Measurements from ENCODE around the gene TMEM45A.
"Not testable (repeated sequence)": the region's sequence is repeated elsewhere in the genome, so short reads cannot be mapped to it uniquely, and the experiment has no call there.

Gene TMEM45A

DNA sequence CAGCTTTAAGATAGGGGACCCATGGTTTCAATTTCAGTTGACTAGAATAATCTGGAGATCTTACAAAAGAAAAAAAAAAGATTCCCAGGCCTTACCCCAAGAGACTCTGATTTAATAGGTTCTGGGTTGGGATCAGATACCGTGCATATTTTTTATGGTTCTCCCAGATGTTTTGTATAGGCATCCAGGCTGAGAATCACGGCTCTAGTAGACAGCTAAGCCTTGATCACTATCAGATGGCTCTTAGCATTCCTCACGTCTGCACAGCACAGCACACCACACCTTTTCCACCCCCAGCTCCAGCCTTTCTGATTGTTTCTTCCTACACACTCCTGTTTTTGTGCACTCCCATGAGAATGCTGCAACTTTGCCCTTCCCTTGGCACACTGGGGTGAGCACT lies 40.8 kb downstream of the TMEM45A start:
- DNase-seq (ENCODE audit: low read depth): no peak

DNA sequence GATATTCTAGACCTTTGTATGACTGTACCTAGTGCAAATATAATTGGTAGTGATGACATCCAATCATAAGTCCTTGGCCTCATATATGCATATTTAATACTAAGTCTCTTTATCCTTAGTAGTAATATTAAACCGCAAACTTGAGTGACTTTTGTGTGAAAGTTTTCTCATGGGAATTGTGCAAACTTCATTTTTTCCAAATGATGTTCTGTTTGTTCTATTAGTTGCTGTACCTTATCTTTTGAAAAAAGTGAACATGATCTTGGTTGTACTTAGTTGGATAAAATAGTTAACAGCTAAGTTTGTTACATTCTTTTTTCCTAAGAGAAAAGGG lies 43.2 kb downstream of the TMEM45A start:
- DNase-seq (ENCODE audit: low read depth): no peak

DNA sequence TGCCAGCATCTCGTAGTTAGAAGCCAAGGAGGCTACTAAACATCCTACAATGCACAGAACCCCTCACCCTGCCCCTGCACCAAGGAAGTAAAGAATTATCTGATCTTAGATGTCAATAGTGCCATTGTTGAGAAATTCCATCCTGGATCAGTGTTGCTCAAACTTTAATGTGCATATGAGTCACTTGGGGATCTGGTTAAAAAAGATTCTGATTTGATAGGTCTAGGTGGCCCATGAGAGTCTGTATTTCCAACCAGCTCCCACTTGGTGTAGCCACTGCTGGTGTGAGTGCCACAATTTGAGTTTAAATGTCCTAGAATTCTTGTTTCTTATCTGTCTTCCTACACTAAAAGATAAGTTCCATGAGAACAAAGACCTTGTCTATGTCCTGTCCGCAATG lies 43.7 kb downstream of the TMEM45A start:
- peak; percentile 42 for DNase-seq (ENCODE audit: low read depth)

DNA sequence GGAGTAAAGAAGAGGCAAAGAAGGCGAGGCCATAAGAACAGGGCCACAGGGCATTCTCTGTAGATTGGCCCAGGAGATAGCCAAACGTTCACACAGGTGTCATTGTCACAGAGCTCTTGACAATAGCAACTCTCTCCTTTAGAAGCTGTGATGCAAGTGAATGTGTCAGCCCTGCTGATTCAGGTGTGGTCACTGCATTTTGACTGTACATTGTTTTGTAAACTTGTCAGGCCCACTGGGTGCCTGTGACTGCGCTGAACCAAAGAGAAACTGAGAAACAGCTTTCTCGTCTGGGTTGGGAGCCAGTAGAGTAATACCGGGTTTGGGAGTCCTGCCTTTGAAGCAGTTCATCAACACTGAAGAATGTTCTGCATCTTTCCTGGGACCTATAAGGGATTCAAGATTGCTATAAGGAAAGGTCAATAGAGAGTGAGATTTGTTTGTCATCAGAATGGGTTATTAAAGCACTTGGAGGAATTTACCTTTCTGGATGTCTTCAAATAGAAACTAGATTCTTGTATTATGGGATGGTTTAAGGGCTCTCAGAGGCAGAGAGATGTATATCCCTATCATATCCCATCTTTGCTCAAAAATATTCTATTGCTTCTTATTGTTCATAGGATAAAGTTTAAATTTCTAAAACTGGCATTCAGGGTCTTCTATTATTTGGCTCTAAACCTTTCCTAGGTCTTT lies 45.4 kb downstream of the TMEM45A start:
- no peak for DNase-seq (ENCODE audit: low read depth)

DNA sequence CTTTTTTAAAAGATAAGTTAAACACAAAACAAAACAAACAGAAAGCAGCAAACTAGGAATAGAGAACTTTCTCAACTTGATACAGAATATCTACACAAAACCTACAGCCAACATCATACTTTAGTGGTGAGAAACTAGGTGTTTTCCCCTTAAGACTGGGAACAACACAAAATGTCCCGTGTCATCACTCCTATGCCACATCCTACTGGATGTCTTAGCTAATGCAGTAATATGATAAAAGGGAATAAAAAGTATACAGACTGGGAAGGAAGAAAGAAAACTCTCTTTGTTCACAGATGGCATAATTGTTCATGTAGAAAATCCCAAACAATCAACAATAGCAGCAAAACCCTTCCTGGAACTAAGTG lies 45.9 kb downstream of the TMEM45A start:
- DNase-seq (ENCODE audit: low read depth): no peak

DNA sequence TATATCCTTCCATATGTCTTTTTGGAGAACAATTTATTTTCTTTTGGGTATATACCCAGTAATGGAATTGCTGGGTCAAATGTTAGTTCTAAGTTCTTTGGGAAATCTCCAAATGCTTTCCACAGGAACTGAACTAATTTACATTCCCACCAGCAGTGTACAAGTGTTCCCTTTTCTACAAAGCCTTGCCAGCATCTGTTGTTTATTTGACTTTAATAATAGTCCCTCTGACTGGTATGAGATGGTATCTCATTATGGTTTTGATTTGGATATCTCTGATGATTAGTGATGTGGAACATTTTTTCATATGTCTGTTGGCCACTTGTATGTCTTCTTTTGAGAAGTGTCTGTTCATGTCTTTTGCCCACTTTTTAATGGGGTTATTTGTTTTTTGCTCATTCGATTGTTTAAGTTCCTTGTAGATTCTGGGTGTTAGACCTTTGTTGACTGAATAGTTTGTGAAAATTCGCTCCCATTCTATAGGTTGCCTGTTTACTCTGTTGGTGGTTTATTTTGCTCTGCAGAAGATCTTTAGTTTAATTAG lies 48.4 kb downstream of the TMEM45A start:
- DNase-seq (ENCODE audit: low read depth): no peak

DNA sequence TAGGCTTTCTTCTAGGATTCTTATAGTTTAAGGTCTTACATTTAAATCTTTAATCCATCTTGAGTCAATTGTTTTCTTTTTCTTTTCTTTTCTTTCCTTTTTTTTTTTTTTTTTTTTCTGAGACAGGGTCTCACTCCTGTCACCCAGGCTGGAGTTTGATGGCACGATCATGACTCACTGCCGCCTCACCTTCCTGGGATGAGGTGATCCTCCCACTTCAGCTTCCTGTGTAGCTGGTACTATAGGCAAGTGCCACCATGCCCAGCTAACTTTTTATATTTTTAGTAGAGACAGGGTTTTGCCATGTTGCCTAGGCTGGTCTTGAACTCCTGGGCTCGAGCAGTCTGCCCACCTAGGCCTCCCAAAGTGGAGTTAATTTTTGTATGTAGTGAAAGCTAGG lies 49.0 kb downstream of the TMEM45A start:
- DNase-seq (ENCODE audit: low read depth): not testable (repeated sequence)

DNA sequence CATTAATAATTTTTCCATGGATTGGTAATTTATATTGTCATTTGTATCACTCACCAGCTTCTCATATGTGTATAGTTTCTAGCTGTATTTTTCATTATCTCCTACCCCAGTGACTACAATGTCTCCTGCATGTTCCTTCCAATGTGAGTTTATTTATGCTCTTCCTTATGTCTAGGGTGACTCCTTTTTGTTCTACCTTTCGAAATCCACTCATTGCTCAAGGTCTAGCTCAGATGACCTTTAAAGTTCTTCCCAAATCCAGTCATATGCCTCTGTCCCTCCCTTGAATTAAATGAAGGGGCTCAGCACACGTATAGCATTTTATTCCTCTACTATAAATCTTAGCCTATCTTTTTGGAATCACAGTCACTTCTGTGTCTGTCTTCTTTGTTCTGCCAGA lies 53.0 kb downstream of the TMEM45A start:
- no peak for DNase-seq (ENCODE audit: low read depth)

DNA sequence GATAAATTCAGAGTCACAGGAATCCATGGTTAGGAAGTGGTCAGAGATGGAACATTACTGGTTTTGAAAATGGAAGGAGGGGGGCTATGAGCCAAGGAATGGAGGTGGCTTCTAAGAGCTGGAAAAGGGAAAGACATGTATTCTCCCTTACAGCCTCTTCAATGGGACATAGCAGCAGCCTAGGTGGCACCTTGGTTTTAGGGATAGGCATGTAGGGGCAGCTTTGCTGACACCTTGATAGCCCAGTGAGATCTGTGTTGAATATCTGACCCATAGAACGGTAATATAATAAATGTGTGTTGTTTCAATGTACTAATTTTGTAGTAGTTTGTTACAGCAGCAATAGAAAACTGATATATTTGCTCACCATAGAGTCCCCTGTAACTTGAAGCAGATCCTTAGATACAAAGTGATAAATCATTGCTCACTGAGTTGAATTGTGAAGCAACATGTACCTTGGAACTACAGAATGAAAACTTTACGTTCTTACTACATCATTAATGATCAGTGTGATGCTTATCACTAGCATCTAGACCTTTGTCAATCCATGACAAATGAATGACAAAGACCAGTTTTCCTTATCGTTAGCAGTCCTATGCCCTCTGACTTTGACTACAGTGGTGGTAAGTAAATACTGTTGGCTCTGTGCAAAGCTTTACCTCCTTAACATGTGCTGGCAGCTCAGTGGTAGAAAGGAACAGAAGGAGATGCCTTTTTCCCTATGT lies 53.8 kb downstream of the TMEM45A start:
- no peak for DNase-seq (ENCODE audit: low read depth)

DNA sequence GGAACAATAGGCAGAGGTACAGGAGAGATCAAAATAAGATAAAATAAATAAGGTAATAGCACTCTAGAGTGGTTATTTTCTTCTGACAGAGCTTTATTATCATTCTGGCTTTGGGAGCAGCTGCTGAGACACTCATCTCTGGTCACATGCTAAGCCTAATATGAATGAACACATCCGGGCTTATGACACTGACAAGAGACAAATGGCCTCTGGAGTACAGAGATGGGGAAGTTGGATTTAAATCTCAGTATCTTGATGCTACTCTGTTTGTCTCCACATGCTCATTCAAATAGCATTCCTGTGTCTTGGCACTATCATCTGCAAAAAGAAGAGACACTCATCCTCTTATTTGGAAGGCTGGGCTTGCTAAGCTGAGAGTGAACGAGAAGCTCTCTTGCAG lies 55.6 kb downstream of the TMEM45A start:
- DNase-seq (ENCODE audit: low read depth): no peak

DNA sequence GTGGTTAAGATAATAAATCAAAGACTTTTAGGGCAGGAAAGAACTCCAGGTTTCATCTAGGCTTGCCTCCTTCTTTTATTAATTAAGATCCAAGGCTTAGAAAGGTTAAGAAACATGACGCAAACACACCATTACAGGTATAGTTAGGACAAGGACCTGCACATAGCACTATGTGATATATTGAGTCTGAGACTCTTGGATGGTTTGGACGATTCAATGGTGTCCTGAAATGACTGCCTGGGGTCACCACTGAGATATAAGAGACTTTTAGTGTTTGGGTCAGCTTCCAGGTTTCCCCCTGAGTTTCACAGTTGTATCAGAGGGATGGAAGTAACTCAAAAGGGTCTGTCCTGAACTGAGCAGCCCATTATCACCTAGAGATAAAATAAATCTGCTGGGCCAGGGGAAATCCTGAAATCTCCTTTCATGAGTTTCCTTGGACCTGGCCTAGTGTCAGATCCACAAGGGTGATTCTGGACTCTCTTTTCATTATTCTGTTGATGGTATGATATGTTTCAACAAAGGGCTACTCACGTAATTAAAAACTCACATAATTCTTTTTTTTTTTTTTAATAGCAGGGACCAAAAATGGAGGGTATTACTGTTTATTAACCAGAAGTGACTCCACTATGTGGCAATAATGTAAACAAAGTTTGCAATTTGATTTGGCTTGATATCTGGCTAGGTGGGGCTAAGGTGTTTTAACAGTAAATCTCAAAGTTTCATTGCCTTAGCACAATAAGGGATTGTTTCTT lies 61.4 kb downstream of the TMEM45A start:
- DNase-seq (ENCODE audit: low read depth): no peak

DNA sequence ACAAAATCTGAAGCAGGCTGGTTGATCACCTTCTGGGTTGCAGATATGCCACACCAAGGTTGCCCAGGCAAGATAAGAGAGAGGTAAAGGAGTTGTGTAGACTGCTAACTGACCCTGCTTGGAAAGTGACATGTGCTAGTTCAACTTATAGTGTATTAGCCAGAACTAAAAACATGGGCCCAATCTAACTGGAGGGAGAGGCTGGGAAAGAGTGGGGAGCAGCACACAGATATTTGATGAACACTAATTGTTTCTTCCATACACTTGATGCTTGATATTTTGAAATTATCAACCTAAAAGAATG lies 61.9 kb downstream of the TMEM45A start:
- DNase-seq (ENCODE audit: low read depth): no peak

DNA sequence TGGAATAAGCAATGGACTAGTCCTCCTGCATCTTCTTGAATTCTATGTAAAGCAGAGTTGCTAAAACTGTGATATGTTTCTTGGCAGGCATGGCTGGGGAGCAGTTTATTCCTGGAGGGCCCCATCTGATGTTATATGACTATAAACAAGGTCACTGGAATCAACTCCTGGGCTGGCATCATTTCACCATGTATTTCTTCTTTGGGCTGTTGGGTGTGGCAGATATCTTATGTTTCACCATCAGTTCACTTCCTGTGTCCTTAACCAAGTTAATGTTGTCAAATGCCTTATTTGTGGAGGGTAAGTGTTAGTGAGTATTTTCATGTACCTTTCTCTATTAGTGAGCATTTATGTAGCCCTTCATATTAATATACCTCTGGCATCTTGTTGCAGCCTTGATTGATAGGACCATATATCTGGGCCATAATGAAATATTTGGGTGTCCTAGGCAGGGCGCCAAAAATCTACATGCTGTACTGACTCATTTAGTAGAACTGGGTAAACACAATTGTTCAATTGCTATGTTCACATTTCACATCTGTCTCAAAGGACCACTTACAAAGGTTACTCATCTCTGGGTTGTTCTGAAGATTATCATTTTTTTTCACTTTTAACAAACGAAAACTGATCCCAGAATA lies 64.4 kb downstream of the TMEM45A start:
- DNase-seq (ENCODE audit: low read depth): peak; percentile 71

DNA sequence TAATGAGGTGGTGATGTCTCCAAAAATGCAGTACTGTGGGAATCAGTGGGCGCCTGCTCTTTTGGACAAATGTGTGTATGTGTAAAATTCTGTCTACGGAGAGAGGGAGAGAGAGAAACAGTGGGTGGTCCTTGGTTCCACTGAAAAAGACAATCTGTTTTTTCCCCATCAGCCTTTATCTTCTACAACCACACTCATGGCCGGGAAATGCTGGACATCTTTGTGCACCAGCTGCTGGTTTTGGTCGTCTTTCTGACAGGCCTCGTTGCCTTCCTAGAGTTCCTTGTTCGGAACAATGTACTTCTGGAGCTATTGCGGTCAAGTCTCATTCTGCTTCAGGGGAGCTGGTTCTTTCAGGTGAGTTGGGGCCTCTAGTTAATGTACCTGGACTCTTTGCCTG lies 65.8 kb downstream of the TMEM45A start:
- no peak for DNase-seq (ENCODE audit: low read depth)

DNA sequence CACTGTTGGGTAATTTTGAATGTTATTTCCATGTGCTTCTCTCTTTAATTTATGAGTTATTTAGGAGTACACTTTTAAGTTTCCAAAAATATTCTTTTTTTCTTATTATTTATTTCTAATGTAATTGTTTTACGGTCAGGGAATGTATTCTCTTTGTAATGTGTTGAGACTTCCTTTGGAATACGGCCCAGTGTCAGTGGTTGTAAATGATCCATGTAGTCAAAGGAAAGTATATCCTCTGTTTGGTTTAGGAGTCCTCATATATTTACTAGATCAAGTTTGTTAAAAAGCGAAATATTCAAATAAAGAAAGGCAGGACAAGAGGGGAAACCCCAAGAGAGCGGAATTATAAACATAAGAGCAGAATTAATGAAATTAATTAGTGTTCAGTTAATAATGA lies 68.0 kb downstream of the TMEM45A start:
- no peak for DNase-seq (ENCODE audit: low read depth)

DNA sequence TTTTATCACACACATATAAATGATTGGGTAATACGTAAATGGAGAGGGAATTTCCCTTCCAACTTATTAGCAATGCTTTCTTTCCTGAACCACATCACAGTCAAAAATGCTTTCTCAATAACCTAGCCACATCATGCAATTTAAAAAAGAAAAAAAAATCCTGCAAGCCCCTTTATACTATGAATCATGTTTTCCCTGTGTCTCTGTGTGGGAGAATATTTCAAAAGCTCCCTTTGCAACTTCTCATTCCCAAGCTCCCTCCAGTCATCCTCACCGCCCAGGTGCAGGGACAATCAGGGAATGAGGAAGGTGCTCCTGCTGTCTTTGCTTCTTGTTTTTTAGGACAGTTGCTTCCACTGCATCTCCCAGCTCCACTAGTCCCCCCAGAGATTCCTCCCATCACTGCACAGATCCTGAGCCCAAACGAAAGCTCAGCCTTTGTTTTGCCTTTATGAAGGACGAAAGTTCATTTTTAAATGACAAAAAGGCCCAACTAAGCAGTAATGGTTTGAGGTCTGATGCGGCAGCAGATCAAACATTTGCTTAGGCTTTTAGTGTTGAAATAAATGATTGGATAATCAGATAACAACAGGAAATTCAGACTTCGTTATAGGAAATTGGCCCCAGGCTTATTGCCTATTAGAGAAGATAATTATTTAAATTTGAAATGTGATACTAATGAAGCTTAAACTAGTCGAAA lies 69.2 kb downstream of the TMEM45A start:
- DNase-seq (ENCODE audit: low read depth): peak; percentile 51

DNA sequence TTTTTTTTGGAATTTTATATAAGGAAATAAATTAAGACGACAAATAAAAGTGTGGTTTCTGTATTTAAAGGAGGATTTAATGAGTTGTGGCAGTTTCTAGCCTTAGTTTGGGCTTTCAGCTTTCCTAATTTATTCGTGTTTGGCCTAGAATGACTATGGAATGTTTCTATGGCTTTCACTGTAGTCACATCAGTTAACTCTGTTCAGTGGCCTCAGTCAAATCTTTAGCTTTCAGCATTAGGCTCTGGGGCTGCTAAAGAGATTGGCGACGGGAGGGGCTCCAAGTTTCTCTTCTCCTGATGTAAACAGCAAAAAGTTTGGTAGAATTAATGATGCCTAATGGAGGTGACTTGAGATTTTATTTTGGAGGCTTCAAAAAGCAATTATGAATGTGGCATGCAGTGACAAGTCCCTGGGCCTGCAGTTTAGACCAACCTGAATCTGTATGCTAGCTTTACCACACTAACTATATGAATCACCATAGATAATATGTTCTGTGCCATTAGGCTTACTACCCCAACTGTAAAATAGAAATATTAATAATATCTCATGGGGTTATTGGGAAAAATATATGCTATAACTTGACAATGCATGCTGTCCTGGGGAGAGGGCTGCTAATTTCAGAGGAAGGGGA lies 69.9 kb downstream of the TMEM45A start:
- DNase-seq (ENCODE audit: low read depth): no peak

DNA sequence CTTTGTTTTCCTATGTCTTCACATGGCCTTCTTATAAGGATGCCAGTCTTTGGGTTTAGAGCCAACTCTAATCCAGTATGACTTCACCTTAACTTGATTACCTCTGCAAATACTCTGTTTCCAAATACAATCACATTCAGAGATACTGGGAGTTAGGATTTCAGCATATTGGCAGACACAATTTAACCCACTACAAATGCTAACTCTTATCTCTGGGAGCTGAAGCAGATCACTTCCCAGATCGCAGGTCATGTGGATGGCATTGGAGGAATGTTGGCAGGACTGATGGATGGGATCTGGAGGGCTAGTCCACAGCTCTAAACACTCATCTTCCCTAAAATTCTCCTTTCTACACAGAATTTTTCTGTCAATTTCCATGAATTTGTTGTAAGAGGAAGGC lies 70.8 kb downstream of the TMEM45A start:
- no peak for DNase-seq (ENCODE audit: low read depth)

DNA sequence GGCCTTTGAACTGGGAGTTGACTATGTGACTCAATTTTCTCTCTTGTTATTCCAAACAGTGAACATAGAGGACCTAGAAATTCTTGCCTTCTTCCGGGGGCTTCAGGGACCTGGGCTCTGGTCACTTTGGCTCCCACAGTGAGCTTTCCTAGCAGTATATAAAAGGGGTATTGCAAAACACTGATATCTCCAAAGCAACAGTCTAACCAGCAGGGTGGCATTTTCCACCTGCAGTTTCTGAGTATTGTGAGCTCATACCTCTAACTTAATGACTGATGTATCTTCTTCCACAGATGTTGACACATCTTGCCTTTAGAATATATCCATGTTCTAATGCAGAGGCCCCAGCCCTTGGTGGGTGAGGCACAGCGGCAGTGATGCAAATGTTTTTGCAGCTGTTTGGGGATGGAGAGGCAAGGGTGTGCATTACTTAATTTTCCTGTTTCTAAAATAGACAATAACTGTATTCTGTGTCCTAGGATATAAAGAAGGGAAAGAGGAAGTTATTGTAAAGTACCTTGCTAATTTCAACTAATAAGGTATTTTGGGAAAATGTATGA lies 71.3 kb downstream of the TMEM45A start:
- no peak for DNase-seq (ENCODE audit: low read depth)

DNA sequence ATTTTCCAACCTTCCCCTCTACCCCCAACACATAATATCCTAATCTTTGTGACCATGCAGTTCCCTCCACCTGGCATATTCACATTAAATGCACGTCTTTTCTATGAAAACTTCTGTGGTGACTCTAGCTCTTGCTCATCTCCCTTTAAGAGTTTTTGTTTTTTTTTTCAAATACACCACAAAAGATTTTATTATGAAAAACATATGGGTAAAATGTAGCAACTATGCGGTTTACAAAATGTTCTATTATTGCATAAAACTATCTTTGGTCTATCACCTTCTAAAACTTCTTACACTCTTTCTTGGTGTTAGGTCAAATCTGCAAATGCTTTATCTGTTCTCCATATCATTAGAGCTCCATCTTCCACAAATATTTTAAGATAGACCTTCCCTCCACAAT lies 78.4 kb downstream of the TMEM45A start:
- DNase-seq (ENCODE audit: low read depth): no peak

DNA sequence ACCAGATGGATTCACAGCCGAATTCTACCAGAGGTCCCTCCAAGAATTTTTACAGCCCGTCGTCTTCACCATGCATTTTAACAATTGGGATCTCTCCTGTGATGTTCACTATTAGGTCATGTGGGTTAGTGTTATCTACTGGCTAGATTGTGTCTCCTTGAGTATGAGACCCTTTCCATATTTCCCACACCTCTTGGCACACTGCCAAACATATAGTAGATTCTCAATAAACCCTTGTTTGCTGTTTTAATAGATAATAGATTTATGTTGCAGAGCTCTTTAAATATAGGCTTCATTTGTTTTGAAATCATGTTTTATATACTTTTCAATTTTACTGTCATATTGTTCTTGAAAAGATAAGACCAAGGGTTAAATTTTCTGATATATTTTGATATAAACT lies 82.1 kb downstream of the TMEM45A start:
- DNase-seq (ENCODE audit: low read depth): no peak

Measured in ELR (cell line).